Neutrophil (primary cell): ENCODE results near the gene KLHL29.

Experiments
- H3K27ac ChIP-seq: fragments of 200-600 bp; sonication (generic); 2 replicates; pipeline ENCODE4 v1.5.1; 2016; ENCODE audit warnings: mild to moderate bottlenecking, moderate library complexity
- H3K27me3 ChIP-seq: fragments of 200-600 bp; sonication (generic); 2 replicates; pipeline ENCODE4 v1.6.0; 2016; ENCODE audit warnings: mild to moderate bottlenecking
- H3K36me3 ChIP-seq: fragments of 200-600 bp; sonication (generic); 2 replicates; pipeline ENCODE4 v1.5.1; 2017
- H3K4me1 ChIP-seq, 2 experiments: fragments of 200-600 bp in 1 of 2; sonication (generic) in 1 of 2; 1 replicate in 1 of 2; 2 replicates in 1 of 2; pipeline versions ENCODE4 v1.5.1 to v1.6.1; 2013 to 2016; ENCODE audit warnings: low read depth in 1 of 2, low read length in 1 of 2, mild to moderate bottlenecking in 1 of 2, moderate library complexity in 1 of 2; ENCODE audit not compliant: control insufficient read depth in 1 of 2, insufficient read depth in 1 of 2
- H3K4me3 ChIP-seq, 2 experiments: fragments of 200-600 bp in 1 of 2; sonication (generic) in 1 of 2; 1 replicate in 1 of 2; 2 replicates in 1 of 2; pipeline ENCODE4 v1.5.1; 2013 to 2016; ENCODE audit warnings: low read depth in 1 of 2, low read length in 1 of 2, mild to moderate bottlenecking in 1 of 2, moderate library complexity in 1 of 2
- H3K9me3 ChIP-seq: fragments of 200-600 bp; sonication (generic); 2 replicates; pipeline ENCODE4 v1.5.1; 2016
- CTCF ChIP-seq: fragments of 200-600 bp; sonication (generic); IDR thresholded peaks from 2 replicates; pipeline ENCODE4 v1.5.1; 2016; ENCODE audit warnings: antibody characterized with exemption

The KLHL29 gene

GRCh38 chr2:23497063-23497462, 112.1 kb downstream of the KLHL29 start:
- TF ChIP-seq CTCF, result no peak
- Histone ChIP-seq H3K36me3 (no peaks in the 10 kb centered on the region), H3K27me3 (peaks cover 100% of the 10 kb centered on the region), H3K4me3 (no peak overlapping the region), H3K4me1 (peaks cover 16 to 20% of the 10 kb centered on the region in 2 experiments), H3K27ac (no peak overlapping the region), H3K9me3 (no peaks in the 10 kb centered on the region)

- H3K36me3 ChIP-seq, result no peaks in the 10 kb centered on the region
- no peak for TF ChIP-seq CTCF
- no peak overlapping the region for H3K27ac ChIP-seq
- H3K4me3 ChIP-seq, result no peak overlapping the region
- peaks cover 16 to 20% of the 10 kb centered on the region in 2 experiments for H3K4me1 ChIP-seq
- peaks cover 100% of the 10 kb centered on the region for H3K27me3 ChIP-seq
- H3K9me3 ChIP-seq, result no peaks in the 10 kb centered on the region
Observed at GRCh38 chr2:23497536-23497935, 112.6 kb downstream of the KLHL29 start.

- H3K4me1 ChIP-seq, result peaks cover 16 to 18% of the 10 kb centered on the region in 2 experiments
- no peaks in the 10 kb centered on the region for H3K9me3 ChIP-seq
- no peaks in the 10 kb centered on the region for H3K36me3 ChIP-seq
- no peak overlapping the region for H3K4me3 ChIP-seq
- H3K27ac ChIP-seq, result no peak overlapping the region
- peaks cover 100% of the 10 kb centered on the region for H3K27me3 ChIP-seq
- TF ChIP-seq CTCF, result no peak
Observed at GRCh38 chr2:23498943-23499342, 114.0 kb downstream of the KLHL29 start.

- H3K27ac ChIP-seq, result no peak overlapping the region
- no peaks in the 10 kb centered on the region for H3K9me3 ChIP-seq
- peaks cover 100% of the 10 kb centered on the region for H3K27me3 ChIP-seq
- no peak for TF ChIP-seq CTCF
- peaks cover 16 to 18% of the 10 kb centered on the region in 2 experiments for H3K4me1 ChIP-seq
- H3K4me3 ChIP-seq, result no peak overlapping the region
- no peaks in the 10 kb centered on the region for H3K36me3 ChIP-seq
Observed at GRCh38 chr2:23499439-23499838, 114.5 kb downstream of the KLHL29 start.

- no peak for TF ChIP-seq CTCF
- no peaks in the 10 kb centered on the region for H3K36me3 ChIP-seq
- H3K4me3 ChIP-seq, result no peak overlapping the region
- H3K27me3 ChIP-seq, result peaks cover 94% of the 10 kb centered on the region
- no peak overlapping the region for H3K27ac ChIP-seq
- peaks cover 16 to 18% of the 10 kb centered on the region in 2 experiments for H3K4me1 ChIP-seq
- no peaks in the 10 kb centered on the region for H3K9me3 ChIP-seq
Observed at GRCh38 chr2:23500836-23501235, 115.9 kb downstream of the KLHL29 start.

GRCh38 chr2:23502096-23502495, 117.1 kb downstream of the KLHL29 start:
- Histone ChIP-seq H3K36me3 (no peaks in the 10 kb centered on the region), H3K4me1 (peaks cover 14 to 21% of the 10 kb centered on the region in 2 experiments), H3K27me3 (peaks cover 94% of the 10 kb centered on the region), H3K4me3 (no peak overlapping the region), H3K27ac (no peak overlapping the region), H3K9me3 (no peaks in the 10 kb centered on the region)
- no peak for TF ChIP-seq CTCF
